Breast epithelium (tissue), 4 donors: ENCODE measurements around the gene MAP3K6. TPM values are rescaled to one million over a fixed set of nuclear protein-coding genes. Genes with fewer than 3 reads are reported as not detected.
A peak's percentile ranks its signal among the peaks of the same experiment; 100 is the strongest.

Experiments used
- DNase-seq, 2 donors: peaks; one replicate each; pipeline ENCODE4 v3.0.0-alpha.2; 2019; ENCODE audit warnings: low spot score in 2 of 2
- H3K27ac ChIP-seq, 2 donors: fragments of 200-600 bp; sonication (generic) in 1 of 2; one replicate each; pipeline ENCODE4 v1.5.1; 2016 to 2019; ENCODE audit warnings: mild to moderate bottlenecking in 1 of 2
- H3K27me3 ChIP-seq, 2 donors: fragments of 200-600 bp; sonication (generic) in 1 of 2; one replicate each; pipeline versions ENCODE4 v1.5.1 to v1.6.0; 2017 to 2019; ENCODE audit warnings: control low read depth in 1 of 2, mild to moderate bottlenecking in 1 of 2
- H3K36me3 ChIP-seq: fragments of 200-600 bp; one replicate; pipeline ENCODE4 v1.5.1; 2019
- H3K4me1 ChIP-seq, 2 donors: fragments of 200-600 bp; sonication (generic); one replicate each; pipeline ENCODE4 v1.5.1; 2016 to 2019; ENCODE audit warnings: control low read depth in 1 of 2
- H3K4me3 ChIP-seq, 3 donors: fragments of 200-600 bp; sonication (generic); 1 replicate in 2 of 3; 2 replicates in 1 of 3; pipeline ENCODE4 v1.5.1; 2016 to 2019; ENCODE audit warnings: mild to moderate bottlenecking in 3 of 3, moderate library complexity in 2 of 3
- H3K9me3 ChIP-seq, 2 donors: fragments of 200-600 bp; sonication (generic) in 1 of 2; one replicate each; pipeline ENCODE4 v1.5.1; 2016 to 2019; ENCODE audit warnings: control low read depth in 1 of 2
- POLR2A ChIP-seq: fragments of 450-650 bp; IDR thresholded peaks from one replicate; pipeline ENCODE4 v1.6.1; 2016; ENCODE audit warnings: antibody characterized with exemption, mild to moderate bottlenecking, moderate library complexity
- POLR2AphosphoS5 ChIP-seq, 3 donors: sonication (generic); formaldehyde crosslinking; IDR thresholded peaks; one replicate each; pipeline ENCODE4 v1.6.1; 2017; ENCODE audit warnings: antibody characterized with exemption in 3 of 3
- intact Hi-C: fragments of 100-400 bp; cut with DNase I; formaldehyde crosslinking; loops from one replicate; pipeline ENCODE4 v1.15.1; 2023; ENCODE audit warnings: low total_unique reads
- total RNA-seq, 3 donors: library from RNA; depleted of rRNA; stranded (reverse); fragments of >200 nt; gene quantifications; one replicate each; pipeline ENCODE4 v1.1.0, GENCODE V29; 2016
- TF ChIP-seq, protein P1 (sequence below), 3 donors: fragments of 450-650 bp; IDR thresholded peaks; one replicate each; pipeline ENCODE4 v1.5.1; 2016 to 2017; ENCODE audit warnings: antibody characterized with exemption in 3 of 3, mild to moderate bottlenecking in 3 of 3, moderate library complexity in 3 of 3

Gene MAP3K6
- total RNA-seq, 3 donors from 2014 or later, result 29.4 to 67.5 (median 52.0) TPM

DNA sequence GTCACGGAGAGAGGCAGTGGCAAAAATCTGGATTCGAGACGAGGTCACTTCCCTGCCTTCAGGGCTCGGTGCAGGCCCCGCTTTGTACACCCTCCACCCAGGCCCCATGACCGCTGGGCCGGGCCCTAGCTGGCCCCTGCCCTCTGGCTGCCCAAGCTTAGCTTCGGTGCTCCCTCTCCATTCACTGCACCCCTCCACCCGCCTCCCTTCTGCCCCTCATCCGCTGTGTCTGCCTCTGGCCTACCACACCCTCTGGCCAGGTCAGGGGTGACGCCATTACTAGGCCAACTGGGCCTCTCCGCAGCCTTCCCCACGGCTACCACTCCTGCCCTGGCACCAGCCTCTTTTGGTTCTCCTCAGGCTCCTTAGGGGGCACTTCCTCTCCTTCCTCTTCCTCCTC lies 16.9 kb upstream of the MAP3K6 start:
- DNase-seq, result no peak
- Histone ChIP-seq H3K9me3 (no peaks in the 10 kb centered on the region), H3K36me3 (no peaks in the 10 kb centered on the region), H3K27me3 (no peaks in the 10 kb centered on the region), H3K4me1 (peaks cover 9 to 24% of the 10 kb centered on the region in 2 donors), H3K4me3 (no peak overlapping the region), H3K27ac (peak overlapping the region in 1 of 2 donors; percentile 45)
- TF ChIP-seq, protein P1, sequence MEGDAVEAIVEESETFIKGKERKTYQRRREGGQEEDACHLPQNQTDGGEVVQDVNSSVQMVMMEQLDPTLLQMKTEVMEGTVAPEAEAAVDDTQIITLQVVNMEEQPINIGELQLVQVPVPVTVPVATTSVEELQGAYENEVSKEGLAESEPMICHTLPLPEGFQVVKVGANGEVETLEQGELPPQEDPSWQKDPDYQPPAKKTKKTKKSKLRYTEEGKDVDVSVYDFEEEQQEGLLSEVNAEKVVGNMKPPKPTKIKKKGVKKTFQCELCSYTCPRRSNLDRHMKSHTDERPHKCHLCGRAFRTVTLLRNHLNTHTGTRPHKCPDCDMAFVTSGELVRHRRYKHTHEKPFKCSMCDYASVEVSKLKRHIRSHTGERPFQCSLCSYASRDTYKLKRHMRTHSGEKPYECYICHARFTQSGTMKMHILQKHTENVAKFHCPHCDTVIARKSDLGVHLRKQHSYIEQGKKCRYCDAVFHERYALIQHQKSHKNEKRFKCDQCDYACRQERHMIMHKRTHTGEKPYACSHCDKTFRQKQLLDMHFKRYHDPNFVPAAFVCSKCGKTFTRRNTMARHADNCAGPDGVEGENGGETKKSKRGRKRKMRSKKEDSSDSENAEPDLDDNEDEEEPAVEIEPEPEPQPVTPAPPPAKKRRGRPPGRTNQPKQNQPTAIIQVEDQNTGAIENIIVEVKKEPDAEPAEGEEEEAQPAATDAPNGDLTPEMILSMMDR (IDR thresholded peaks at IDR 0.05), result no peak
- TF ChIP-seq POLR2A (no peak), POLR2AphosphoS5 (IDR thresholded peaks at IDR 0.05) (no peak)
- intact Hi-C loops, result no loop called here

DNA sequence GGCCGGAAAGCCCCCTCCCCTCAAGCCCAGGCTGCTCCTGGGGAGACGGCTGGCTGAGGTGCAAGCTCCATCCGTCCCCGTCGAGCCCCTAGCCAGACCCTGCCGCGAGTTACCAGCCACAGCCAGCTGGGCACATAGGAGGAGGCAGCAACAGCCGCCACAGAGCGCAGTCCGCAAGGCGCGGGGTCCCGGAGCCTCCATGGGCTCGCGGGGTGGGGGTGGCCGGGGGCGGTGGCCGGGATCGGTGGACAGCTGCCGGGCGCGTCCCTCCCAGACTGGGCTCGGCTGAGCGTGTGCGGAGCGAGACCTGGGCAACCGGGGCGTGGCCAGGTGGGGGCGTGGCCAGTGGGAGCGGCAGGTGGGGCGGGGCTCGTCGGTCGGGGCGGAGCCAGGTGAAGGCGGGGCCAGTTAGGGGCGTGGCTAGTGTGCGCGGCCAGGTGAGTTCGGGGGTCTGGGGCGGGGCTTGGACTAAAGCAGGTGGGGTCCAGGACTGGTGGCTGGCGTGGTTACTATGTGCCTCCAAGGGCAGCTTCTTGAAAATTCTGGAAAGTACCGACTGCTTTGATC lies 16.4 kb upstream of the MAP3K6 start, which contains the start of gene CD164L2:
TSS of gene CD164L2 (minus strand) at position 295 of the 567 bp plus-strand sequence. CDS start at position 201, 94 bp downstream.
- Histone ChIP-seq H3K27ac (peak within 1 kb of the TSS; percentile 39 to 45), H3K4me3 (peak within 1 kb of the TSS in 2 of 3 donors; percentile 56 to 61), H3K27me3 (no peaks in the 10 kb centered on the region), H3K4me1 (peaks cover 9 to 24% of the 10 kb centered on the region in 2 donors), H3K36me3 (no peaks in the 10 kb centered on the region), H3K9me3 (no peaks in the 10 kb centered on the region)
- intact Hi-C loops, result no loop called here
- TF ChIP-seq, protein P1 (IDR thresholded peaks at IDR 0.05), result no peak
- TF ChIP-seq POLR2A, result no peak
- TF ChIP-seq POLR2AphosphoS5 (IDR thresholded peaks at IDR 0.05), result no peak
- peak in 1 of 2 donors; percentile 75 for DNase-seq

DNA sequence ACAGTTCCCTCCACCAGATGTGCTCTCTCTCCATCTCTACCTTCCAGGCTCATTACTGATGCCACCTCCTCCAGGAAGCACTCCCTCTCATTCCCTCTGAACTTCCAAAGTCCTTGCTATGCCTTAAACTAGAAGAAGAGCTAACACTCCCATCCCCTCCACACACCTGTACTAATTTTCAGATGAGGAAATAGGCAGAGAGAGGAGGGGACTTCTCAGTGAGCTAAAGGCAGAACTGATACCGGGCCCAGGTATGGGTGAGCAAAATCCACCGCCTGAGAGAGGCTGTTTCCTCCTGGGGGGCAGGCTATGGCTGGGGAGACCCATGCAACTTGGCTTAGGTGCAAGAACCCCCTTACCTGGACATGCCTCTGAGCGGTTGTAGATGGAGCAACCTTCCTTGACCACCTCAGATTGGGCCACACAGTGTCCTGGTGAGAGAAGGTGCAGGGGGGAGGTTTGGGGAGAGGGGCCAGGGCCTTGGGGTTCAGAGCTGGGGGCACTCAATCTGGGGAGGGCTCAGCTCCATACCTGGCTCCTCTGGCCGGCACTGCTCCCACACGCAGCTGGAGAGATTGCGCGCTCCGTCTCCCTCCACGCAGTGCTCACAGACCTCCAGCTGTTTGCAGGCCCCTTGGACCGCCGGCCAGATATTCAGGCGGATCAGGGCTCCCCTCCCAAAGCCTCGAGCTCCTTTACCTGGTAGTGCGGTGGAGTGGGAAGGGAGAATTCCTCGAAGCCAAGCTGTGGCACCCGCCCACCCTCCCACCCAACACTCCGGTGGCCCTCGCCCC lies 15.4 kb upstream of the MAP3K6 start:
- no peak for DNase-seq
- Histone ChIP-seq H3K27me3 (no peaks in the 10 kb centered on the region), H3K4me3 (peak overlapping the region in 2 of 3 donors; percentile 56 to 61), H3K9me3 (no peaks in the 10 kb centered on the region), H3K36me3 (no peaks in the 10 kb centered on the region), H3K4me1 (peaks cover 9 to 24% of the 10 kb centered on the region in 2 donors), H3K27ac (peak overlapping the region in 1 of 2 donors; percentile 68)
- intact Hi-C loops, result no loop called here
- TF ChIP-seq POLR2A (no peak), POLR2AphosphoS5 (IDR thresholded peaks at IDR 0.05) (no peak)
- TF ChIP-seq, protein P1 (IDR thresholded peaks at IDR 0.05), result no peak

DNA sequence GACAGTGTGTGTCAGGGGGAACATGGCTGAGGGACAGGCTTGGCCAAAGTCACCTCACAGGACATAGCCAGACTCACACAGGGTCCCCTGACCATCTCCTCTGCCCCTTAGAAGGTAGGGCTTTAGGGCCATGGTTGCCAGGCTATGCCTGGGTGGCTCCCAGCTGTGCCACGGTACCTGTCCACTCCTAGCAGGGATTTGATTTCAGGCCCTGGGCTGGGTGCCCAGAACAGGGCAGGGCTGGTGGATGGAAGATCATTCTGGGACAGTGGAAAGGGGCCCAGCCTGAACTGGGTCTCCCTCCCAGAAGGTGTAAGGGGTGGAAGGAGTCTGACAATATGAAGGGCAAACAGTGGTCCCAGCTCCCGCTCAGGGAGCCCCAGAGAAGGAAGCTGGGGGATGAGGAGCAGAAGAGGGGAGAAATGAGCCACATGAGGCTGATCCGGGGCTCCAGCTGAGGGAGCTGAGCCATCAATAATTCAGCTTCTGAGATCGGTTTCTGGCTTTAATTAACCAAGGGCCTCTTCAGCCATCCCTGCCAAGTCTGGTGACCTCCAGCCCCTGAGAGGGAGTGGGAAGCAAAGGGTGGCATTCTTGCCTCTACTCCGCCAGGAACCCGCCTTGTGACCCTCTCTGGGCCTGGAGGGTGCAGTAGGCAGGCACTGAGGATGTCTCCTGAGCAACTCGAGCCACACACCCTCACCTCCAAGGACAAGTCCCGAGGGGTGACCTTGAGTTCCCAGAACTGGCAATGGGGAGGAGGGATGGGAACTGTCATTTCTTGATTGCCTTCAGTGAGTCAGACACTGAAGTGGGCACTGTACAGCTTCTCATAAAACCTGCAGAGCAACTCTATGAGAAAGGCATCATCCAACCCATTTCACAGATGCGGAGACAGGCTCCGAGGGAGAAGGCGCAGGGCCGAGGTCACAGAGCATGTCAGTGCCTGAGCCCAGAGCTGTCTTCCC lies 14.3 kb upstream of the MAP3K6 start:
- peak overlapping the region; percentile 68 to 76 for H3K27ac ChIP-seq
- TF ChIP-seq POLR2A (no peak), POLR2AphosphoS5 (IDR thresholded peaks at IDR 0.05) (no peak)
- TF ChIP-seq, protein P1 (IDR thresholded peaks at IDR 0.05), result no peak
- no peaks in the 10 kb centered on the region for H3K27me3 ChIP-seq
- intact Hi-C loops, result no loop called here
- H3K9me3 ChIP-seq, result no peaks in the 10 kb centered on the region
- no peaks in the 10 kb centered on the region for H3K36me3 ChIP-seq
- no peak overlapping the region for H3K4me3 ChIP-seq
- DNase-seq, result no peak
- peaks cover 9 to 24% of the 10 kb centered on the region in 2 donors for H3K4me1 ChIP-seq
